DOHH2 (cell line): ENCODE measurements around the gene AS3MT.

Experiments used
- EZH2phosphoT487 ChIP-seq: fragments of 200-600 bp; sonication (generic); IDR thresholded peaks from 2 replicates; pipeline ENCODE4 v1.6.1; 2017; ENCODE audit warnings: borderline replicate concordance, mild to moderate bottlenecking, antibody characterized with exemption, low read length, moderate library complexity, mixed read lengths
- TF ChIP-seq, protein P1 (sequence below): fragments of 200-600 bp; sonication (generic); IDR thresholded peaks from one replicate; pipeline ENCODE4 v1.5.1; 2014; ENCODE audit warnings: antibody characterized with exemption, mild to moderate bottlenecking, low read depth, low read length; ENCODE audit not compliant: poor library complexity, severe bottlenecking

DNA sequence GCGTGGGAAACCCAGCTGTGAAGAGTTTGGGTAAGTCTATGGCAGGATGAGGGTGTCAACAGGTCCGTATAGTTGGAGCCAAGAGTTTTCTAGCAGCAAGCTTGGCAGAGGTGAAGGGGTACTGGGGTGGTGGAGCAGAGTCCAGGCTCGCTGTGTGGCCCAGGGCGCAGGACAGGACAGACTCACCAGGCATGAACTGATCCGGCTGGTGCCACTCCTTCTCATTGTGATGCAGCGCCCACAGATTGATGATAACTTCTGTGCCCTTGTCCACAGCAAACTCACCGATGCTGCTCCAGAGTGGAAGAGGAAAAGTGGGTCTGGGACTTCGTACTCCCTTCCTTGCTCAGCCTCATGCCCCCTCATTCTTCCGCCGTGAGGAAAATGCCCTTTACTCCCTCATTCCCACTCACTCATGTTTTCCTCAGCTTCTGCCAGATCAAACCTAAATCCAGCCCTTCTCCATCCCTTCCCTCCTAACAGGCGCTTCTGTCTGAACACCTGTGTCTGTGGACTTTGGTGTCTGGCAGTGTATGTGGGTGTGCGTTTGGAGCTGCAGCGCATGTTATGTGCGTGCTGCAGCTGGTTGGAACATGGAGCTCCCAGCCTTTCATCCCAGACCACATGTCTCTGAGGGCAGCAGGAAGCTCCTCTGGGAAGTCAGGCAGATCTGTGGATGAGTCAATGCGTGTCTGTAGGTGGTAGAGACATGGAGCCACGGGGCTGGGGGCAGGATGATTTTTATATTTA is 37.8 kb upstream of the AS3MT start:
- TF ChIP-seq, protein P1, sequence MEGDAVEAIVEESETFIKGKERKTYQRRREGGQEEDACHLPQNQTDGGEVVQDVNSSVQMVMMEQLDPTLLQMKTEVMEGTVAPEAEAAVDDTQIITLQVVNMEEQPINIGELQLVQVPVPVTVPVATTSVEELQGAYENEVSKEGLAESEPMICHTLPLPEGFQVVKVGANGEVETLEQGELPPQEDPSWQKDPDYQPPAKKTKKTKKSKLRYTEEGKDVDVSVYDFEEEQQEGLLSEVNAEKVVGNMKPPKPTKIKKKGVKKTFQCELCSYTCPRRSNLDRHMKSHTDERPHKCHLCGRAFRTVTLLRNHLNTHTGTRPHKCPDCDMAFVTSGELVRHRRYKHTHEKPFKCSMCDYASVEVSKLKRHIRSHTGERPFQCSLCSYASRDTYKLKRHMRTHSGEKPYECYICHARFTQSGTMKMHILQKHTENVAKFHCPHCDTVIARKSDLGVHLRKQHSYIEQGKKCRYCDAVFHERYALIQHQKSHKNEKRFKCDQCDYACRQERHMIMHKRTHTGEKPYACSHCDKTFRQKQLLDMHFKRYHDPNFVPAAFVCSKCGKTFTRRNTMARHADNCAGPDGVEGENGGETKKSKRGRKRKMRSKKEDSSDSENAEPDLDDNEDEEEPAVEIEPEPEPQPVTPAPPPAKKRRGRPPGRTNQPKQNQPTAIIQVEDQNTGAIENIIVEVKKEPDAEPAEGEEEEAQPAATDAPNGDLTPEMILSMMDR = no peak
- TF ChIP-seq EZH2phosphoT487 = no peak
